ENCODE measurements around the gene CHRNB2.

CHRNB2 gene

GRCh38 chr1:154608397-154609270 lies 41.1 kb downstream of the CHRNB2 start:
- DNase-seq (ENCODE audit: extremely low read depth in 1 of 2, low read depth in 1 of 2): peak in 1 of 2 donors; percentile 10

GRCh38 chr1:154609398-154610380 lies 42.1 kb downstream of the CHRNB2 start:
- DNase-seq (ENCODE audit: extremely low read depth in 1 of 2, low read depth in 1 of 2): peak; percentile 22 to 47

GRCh38 chr1:154611150-154611862 lies 43.7 kb downstream of the CHRNB2 start:
- DNase-seq (ENCODE audit: extremely low read depth in 1 of 2, low read depth in 1 of 2): no peak

- DNase-seq (ENCODE audit: extremely low read depth in 1 of 2, low read depth in 1 of 2): no peak
Measured at GRCh38 chr1:154614247-154614646, 46.7 kb downstream of the CHRNB2 start.

- no peak for DNase-seq (ENCODE audit: extremely low read depth in 1 of 2, low read depth in 1 of 2)
Measured at GRCh38 chr1:154614901-154615300, 47.3 kb downstream of the CHRNB2 start.

GRCh38 chr1:154615411-154615810 lies 47.8 kb downstream of the CHRNB2 start:
- no peak for DNase-seq (ENCODE audit: extremely low read depth in 1 of 2, low read depth in 1 of 2)

- no peak for DNase-seq (ENCODE audit: extremely low read depth in 1 of 2, low read depth in 1 of 2)
Measured at GRCh38 chr1:154616659-154617345, 49.2 kb downstream of the CHRNB2 start.

GRCh38 chr1:154619181-154619948 lies 51.8 kb downstream of the CHRNB2 start:
- DNase-seq (ENCODE audit: extremely low read depth in 1 of 2, low read depth in 1 of 2): no peak

- no peak for DNase-seq (ENCODE audit: extremely low read depth in 1 of 2, low read depth in 1 of 2)
Measured at GRCh38 chr1:154620751-154621150, 53.2 kb downstream of the CHRNB2 start.

- no peak for DNase-seq (ENCODE audit: extremely low read depth in 1 of 2, low read depth in 1 of 2)
Measured at GRCh38 chr1:154621875-154622274, 54.3 kb downstream of the CHRNB2 start.

GRCh38 chr1:154622503-154623039 lies 55.0 kb downstream of the CHRNB2 start:
- DNase-seq (ENCODE audit: extremely low read depth in 1 of 2, low read depth in 1 of 2): no peak

GRCh38 chr1:154623358-154623757 lies 55.8 kb downstream of the CHRNB2 start:
- DNase-seq (ENCODE audit: extremely low read depth in 1 of 2, low read depth in 1 of 2): no peak

GRCh38 chr1:154624746-154625643 lies 57.4 kb downstream of the CHRNB2 start:
- no peak for DNase-seq (ENCODE audit: extremely low read depth in 1 of 2, low read depth in 1 of 2)

GRCh38 chr1:154626456-154627256 lies 59.1 kb downstream of the CHRNB2 start:
- DNase-seq (ENCODE audit: extremely low read depth in 1 of 2, low read depth in 1 of 2): no peak

GRCh38 chr1:154627257-154628120 lies 59.9 kb downstream of the CHRNB2 start:
- DNase-seq (ENCODE audit: extremely low read depth in 1 of 2, low read depth in 1 of 2): peak; percentile 76 to 82

- no peak for DNase-seq (ENCODE audit: extremely low read depth in 1 of 2, low read depth in 1 of 2)
Measured at GRCh38 chr1:154628121-154628405, 60.5 kb downstream of the CHRNB2 start.
